ENCODE measurements around the gene TNRC18. TPM values are rescaled to one million over a fixed set of nuclear protein-coding genes. Genes with fewer than 3 reads are reported as not detected.

The TNRC18 gene
- total and polyA plus RNA-seq, 9 of the 15 experiments (the other 6 are each of a cell fraction or from before 2014, with no cell fraction given) = 0.03 to 43.2 (median 18.0) TPM

GRCh38 chr7:5452937-5453540, 29.4 kb upstream of the TNRC18 start (continued):
- TF ChIP-seq RBM14 (IDR thresholded peaks at IDR 0.05; ENCODE audit: borderline replicate concordance, insufficient read depth, low read depth, low read length) = no peak
- no peak for TF ChIP-seq FOXP1 (CRISPR knock-in tag; IDR thresholded peaks at IDR 0.05)
- TF ChIP-seq EHMT2 (IDR thresholded peaks at IDR 0.05) = no peak
- no peak for TF ChIP-seq PTTG1 (tag; IDR thresholded peaks at IDR 0.05; ENCODE audit: low read depth)
- TF ChIP-seq SRSF7 (optimal IDR thresholded peaks at IDR 0.05; ENCODE audit: low read depth, low read length) = no peak
- no peak for TF ChIP-seq BRD4 (IDR thresholded peaks at IDR 0.05)
- no peak for TF ChIP-seq ZNF778 (CRISPR knock-in tag; IDR thresholded peaks at IDR 0.05)
- TF ChIP-seq GATAD2A (IDR thresholded peaks at IDR 0.05) = no peak
- no peak for TF ChIP-seq THAP7 (CRISPR knock-in tag; IDR thresholded peaks at IDR 0.05)
- TF ChIP-seq SMARCC2 (IDR thresholded peaks at IDR 0.05; ENCODE audit: low read depth) = no peak; the same call in 1 of the 2 replicates
- TF ChIP-seq ETS1 (conservative IDR thresholded peaks at IDR 0.05; ENCODE audit: control insufficient read depth, low read depth, low read length) = no peak
- TF ChIP-seq NCOA6 (IDR thresholded peaks at IDR 0.05) = no peak
- TF ChIP-seq NR2C2 (CRISPR knock-in tag; IDR thresholded peaks at IDR 0.05) = no peak
- peak; percentile 86 for TF ChIP-seq NR2C2 (tag; IDR thresholded peaks at IDR 0.05)
- TF ChIP-seq STAG1 (CRISPR knock-in tag; IDR thresholded peaks at IDR 0.05; ENCODE audit: borderline replicate concordance) = no peak
- TF ChIP-seq OTX1 (CRISPR knock-in tag; IDR thresholded peaks at IDR 0.05) = no peak
- TF ChIP-seq HIVEP1 (CRISPR knock-in tag; IDR thresholded peaks at IDR 0.05) = no peak
- TF ChIP-seq RAD21 (CRISPR knock-in tag; conservative IDR thresholded peaks at IDR 0.05 in 1 of 2, IDR thresholded peaks at IDR 0.05 in 1 of 2) = no peak
- TF ChIP-seq POU5F1 (IDR thresholded peaks at IDR 0.05; ENCODE audit: borderline replicate concordance, low read depth, low read length, partially characterized antibody) = no peak
- TF ChIP-seq L3MBTL2 (IDR thresholded peaks at IDR 0.05) = peak; percentile 63
- TF ChIP-seq HSF4 (CRISPR knock-in tag; IDR thresholded peaks at IDR 0.05; ENCODE audit: borderline replicate concordance) = no peak
- peak; percentile 51 for TF ChIP-seq VEZF1 (CRISPR knock-in tag; IDR thresholded peaks at IDR 0.05)
- no peak for TF ChIP-seq HNRNPLL (IDR thresholded peaks at IDR 0.05; ENCODE audit: low read depth, low read length, poor library complexity, severe bottlenecking)
- no peak for TF ChIP-seq CHAMP1 (IDR thresholded peaks at IDR 0.05)
- TF ChIP-seq SMARCB1 (IDR thresholded peaks at IDR 0.05; ENCODE audit: insufficient read length, low read depth) = no peak
